Measurements from ENCODE around the gene ELAPOR1. TPM values are rescaled to one million over a fixed set of nuclear protein-coding genes. Genes with fewer than 3 reads are reported as not detected.

The ELAPOR1 gene
- total and polyA plus RNA-seq, 2 donors (not counting 3 experiments of a cell fraction or from before 2014, with no cell fraction given), result 1.0 to 1.1 TPM

- Histone ChIP-seq H3K79me2 (ENCODE audit: control insufficient read depth, insufficient read depth, low read length) (peaks cover 22% of the 10 kb centered on the region), H2AFZ (ENCODE audit: low read depth, low read length) (peak overlapping the region; percentile 6), H4K20me1 (replicated peaks; ENCODE audit: control insufficient read depth, extremely low read depth, insufficient read depth, low read length) (no peaks in the 10 kb centered on the region), H3K4me2 (ENCODE audit: insufficient read depth, low read length) (peak overlapping the region; percentile 47), H3K4me1 (ENCODE audit: control insufficient read depth, extremely low read depth, insufficient read depth, low read length) (peaks cover 13% of the 10 kb centered on the region), H3K4me3 (replicated peaks in 1 of 3; ENCODE audit: insufficient read depth in 1 of 3, low read depth in 1 of 3, low read length in 3 of 3) (peak overlapping the region in 2 of 3 experiments; percentile 18 to 97), H3K9ac (replicated peaks; ENCODE audit: extremely low read depth, insufficient read depth, low read length) (no peak overlapping the region), H3K9me3 (replicated peaks; ENCODE audit: control insufficient read depth, insufficient read depth, low read length) (no peaks in the 10 kb centered on the region), H3K9me1 (replicated peaks; ENCODE audit: control insufficient read depth, extremely low read depth, insufficient read depth, low read length) (no peaks in the 10 kb centered on the region), H3K36me3 (ENCODE audit: control insufficient read depth in 2 of 2, extremely low read depth in 1 of 2, insufficient read depth in 2 of 2, low read length in 2 of 2) (peaks cover 0 to 3% of the 10 kb centered on the region in 2 experiments), H3K27me3 (ENCODE audit: control insufficient read depth in 2 of 2, insufficient read depth in 2 of 2, low read length in 2 of 2) (no peaks in the 10 kb centered on the region), H3K27ac (ENCODE audit: insufficient read depth, low read depth, low read length) (no peak overlapping the region)
- TF ChIP-seq CTCF (IDR thresholded peaks at IDR 0.05; ENCODE audit: extremely low read depth in 1 of 2, insufficient read depth in 1 of 2, low read depth in 1 of 2, low read length in 2 of 2), result peak; percentile 68 to 73
- TF ChIP-seq MYC (IDR thresholded peaks at IDR 0.05; ENCODE audit: low read depth, low read length), result no peak
- DNase-seq (ENCODE audit: low read depth, low spot score) (peak; percentile 58), FAIRE-seq (peak; percentile 15)
- dilution Hi-C loops (cut with MboI; ENCODE audit: extremely low pct_ligation_motif_present, low sequenced_read_pairs) (no loop called here), intact Hi-C loops (cut with micrococcal nuclease) (loop anchor here (1.0 to 10.0 kb wide), 5 partner anchors 9 to 945 kb away; partner anchors contain the start of genes STRIP1, TAF13 and WDR47)
- CTCF ChIA-PET, result interaction anchor here (0.6 to 3.0 kb wide), 12 partner anchors 10 to 443 kb away, joined by 3 to 35 read pairs (median 5); partner anchors contain the start of genes ELAPOR1, SARS1 and WDR47
- POLR2A ChIA-PET, result interaction anchor here (0.9 to 1.0 kb wide), 2 partner anchors 11 kb away, joined by 3 to 7 read pairs; no protein-coding TSS in a partner anchor
- BruUV-seq (replicated peaks), result no TSS peak
These were observed 24.5 kb upstream of the ELAPOR1 start for GRCh38 chr1:109089242-109090015.
